CD4-positive, alpha-beta T cell treated with Interleukin-12 subunit alpha and Interleukin-12 subunit beta, for 1 hour (primary cell): ENCODE measurements around the gene ASB1.

ENCODE experiments used
- DNase-seq: peaks from one replicate; pipeline ENCODE4 v3.0.0-alpha.2; 2020

The ASB1 gene

GRCh38 chr2:238498188-238498587, 71.5 kb downstream of the ASB1 start:
- DNase-seq = no peak

- no peak for DNase-seq
These were observed 72.1 kb downstream of the ASB1 start for GRCh38 chr2:238498691-238499295.

GRCh38 chr2:238499731-238500580, 73.2 kb downstream of the ASB1 start:
- no peak for DNase-seq

- DNase-seq = no peak
These were observed 74.6 kb downstream of the ASB1 start for GRCh38 chr2:238501311-238501710.
